GM18517 (cell line): ENCODE measurements around the gene ALDH1A1.

Experiments used
- ATAC-seq: cut with Tn5 transposase; IDR thresholded peaks from one replicate; pipeline ENCODE4 v1.9.1; 2021; ENCODE audit warnings: mild to moderate bottlenecking, moderate library complexity; ENCODE audit not compliant: unreplicated experiment

Gene ALDH1A1

DNA sequence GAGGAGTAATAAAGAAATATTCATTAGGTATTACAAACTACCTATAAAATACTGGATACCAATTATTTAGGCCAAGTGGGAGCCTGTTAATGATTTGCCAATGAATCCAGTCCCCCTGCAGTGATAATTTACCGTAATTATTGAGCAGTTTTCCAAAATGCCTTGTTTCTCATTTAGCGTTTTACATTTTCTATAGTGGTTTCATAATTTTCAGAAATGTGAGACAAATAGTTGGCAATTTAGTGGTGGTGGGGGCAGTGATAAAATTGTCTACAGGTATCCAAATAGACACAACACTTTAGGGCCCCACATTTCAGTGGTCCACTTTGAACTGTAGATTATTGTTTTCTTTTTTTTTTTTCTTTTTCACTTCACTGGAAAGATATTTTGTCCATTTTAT lies 27.3 kb upstream of the ALDH1A1 start:
- no peak for ATAC-seq

DNA sequence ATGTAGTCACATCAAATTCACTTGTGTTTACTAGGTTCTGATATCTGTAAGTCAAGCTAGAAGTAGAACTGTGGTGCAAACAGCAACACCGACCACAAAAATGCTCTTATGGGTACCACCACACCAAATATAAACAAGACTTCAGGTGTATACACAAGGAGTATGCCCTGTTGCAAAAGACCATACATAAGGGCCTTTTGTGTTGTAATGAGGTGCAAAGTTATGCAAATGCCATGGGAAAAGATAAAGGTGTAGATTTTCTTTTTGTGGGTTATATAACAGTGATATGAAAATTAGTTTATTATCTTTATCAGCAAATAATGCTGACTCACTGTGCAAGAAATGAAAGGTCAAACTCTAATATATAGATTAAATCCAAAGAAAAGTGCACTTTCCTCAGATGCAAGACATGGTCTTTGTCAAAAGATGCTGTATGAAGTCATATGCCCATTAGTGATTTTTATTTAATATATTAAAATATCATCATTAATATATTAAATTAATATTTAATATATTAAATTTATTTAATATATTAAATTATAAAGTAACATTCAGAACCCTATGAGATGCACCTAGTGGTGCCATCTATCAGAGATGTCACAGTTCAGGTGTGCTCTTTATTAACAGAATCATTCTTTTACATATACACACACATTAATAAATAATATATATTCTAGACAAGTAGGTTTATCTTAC lies 26.7 kb upstream of the ALDH1A1 start:
- no peak for ATAC-seq

DNA sequence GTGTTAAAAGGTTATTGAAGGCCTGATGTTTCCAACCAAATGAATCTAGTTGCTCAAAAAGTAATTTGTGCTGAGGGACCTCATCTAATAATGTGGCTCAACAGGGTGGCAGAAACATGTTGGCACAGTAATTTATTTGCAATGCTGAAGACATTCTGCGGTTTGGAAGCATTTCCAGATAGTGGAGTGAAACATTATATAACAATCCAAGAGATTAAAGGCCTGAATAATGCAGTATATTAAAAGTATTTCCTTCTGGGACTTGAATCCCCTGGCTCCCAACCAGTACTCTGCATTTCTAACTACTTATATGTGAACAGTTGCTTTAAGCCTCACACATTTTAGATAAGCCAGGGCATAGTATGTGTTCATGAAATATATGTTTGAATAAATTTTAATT lies 25.9 kb upstream of the ALDH1A1 start:
- ATAC-seq: no peak

DNA sequence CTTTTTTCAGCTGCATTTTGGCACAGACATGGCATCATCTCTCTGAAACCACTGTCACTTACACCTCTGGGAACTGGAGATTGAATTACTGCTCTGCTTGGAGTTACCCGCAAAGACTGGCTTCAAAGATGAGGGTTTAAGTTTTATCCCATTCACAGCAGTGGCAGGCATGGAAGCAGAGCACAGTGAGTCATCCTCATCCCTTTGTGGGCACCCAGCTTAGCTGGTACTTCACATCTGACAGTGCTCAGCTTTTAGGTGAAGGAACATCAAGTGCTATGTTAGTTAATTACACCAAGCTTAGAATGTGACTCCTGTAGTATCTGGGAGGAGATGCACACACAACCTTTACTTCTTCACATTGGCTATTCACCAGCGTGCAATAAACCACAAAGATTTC lies 24.8 kb upstream of the ALDH1A1 start:
- ATAC-seq: no peak

DNA sequence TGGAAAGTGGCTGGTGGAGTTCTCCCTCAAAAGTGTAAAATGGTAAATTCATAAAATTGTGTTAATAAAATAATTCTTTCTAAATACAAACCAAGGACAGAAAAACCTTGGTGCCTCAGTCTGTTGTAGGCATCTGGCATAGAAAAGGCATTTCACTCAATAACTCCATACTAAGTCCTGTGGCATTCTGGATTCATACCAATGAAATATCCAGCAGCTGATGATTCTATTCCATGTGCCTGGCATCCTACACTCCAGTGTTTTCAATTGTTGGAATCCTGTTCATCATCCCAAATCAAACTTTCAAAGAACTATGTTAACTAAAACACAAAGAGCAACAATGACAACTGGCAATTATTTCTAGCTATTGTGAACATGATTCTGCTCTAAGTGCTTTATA lies 21.6 kb upstream of the ALDH1A1 start:
- ATAC-seq: no peak

DNA sequence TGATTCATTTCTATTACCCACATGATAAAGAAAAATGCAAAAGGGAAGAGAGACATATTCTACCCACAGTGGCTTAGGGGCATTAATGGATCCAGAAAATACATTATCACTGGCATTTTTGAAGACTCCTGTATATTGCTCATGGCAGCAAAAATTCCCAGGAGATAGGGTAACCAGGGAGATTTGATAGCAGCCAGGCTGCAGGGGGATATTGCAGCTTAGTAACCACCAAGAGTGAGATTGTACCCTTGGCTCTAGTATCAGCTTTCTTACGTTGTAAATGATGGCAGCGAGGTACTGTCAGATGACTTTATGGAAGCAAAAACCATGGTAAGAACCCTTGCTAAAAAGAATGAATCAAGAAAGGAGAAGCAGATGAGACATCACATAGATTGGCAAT lies 19.8 kb upstream of the ALDH1A1 start:
- no peak for ATAC-seq

DNA sequence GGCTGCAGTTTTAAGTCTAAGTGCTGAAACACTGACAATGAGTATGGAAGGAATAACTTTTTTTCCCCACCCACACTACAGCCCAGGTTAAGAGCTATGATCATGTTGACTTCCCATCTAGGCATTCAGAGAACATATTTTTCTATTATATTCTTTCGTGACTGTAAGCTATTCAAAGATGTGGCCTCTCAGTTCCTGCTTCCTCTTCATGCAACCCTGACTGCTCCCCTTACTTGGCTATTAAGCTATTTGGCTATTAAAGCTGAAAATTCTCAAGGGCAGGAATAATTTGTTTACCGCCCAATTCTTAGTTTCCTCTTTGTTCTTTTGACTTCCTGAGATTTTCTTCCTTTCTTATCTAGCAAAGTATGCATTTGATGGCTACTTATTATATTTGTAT lies 18.6 kb upstream of the ALDH1A1 start:
- no peak for ATAC-seq

DNA sequence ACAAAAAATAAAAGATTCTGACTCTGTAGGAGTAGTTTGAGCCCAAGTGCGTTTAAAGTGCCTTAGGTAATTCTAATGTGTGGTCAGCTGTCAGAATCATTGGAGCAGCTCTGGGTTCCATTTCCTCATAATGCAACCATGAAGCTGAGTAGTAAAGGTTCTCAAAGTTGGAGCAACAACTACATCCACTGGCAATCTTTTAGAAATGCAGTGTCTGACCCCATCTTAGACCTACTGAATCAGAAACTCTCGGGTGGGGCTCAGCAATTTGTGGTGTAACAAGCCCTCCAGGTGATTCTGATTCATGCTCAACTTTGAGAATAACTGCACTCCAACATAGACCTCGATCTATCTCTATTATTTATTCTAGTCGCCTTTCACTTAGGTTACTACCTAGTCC lies 7.6 kb upstream of the ALDH1A1 start:
- no peak for ATAC-seq

DNA sequence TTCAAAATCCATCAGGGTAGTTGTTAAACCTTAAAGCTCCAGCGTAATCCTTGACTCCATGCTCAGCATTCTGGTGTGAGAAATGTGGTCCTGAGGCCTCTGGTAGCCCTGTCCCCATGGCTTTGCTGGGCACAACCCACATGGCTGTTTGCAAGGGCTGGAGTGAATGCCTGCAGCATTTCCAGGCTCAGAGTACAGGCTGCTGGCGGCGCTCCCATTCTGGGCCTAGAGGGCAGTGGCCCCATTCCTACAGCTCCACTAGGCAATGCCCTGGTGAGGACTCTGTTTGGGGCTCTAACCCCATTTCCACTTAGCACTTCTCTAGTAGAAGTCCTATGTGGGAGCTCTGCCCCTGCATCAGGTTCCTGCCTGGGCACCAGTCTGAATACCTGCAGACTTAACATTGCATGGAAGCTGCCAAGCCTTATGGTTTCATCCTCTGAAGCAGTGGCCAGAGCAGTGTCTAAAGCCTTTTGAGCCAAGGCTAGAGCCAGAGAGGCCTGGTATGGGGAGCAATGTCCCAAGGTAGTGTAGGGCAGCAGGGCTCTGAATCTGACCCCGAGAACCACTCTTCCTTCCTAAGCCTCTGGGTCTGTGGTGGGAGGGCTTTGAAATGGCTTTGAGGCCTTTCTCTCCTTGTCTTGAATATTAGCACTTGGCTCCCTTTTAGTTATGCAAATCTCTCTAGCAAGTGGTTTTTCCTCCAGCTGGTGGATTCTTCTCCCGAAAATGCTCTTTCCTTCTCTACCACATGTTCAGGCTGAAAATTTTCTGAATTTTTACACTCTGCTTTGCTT lies 5.8 kb upstream of the ALDH1A1 start:
- ATAC-seq: no peak

DNA sequence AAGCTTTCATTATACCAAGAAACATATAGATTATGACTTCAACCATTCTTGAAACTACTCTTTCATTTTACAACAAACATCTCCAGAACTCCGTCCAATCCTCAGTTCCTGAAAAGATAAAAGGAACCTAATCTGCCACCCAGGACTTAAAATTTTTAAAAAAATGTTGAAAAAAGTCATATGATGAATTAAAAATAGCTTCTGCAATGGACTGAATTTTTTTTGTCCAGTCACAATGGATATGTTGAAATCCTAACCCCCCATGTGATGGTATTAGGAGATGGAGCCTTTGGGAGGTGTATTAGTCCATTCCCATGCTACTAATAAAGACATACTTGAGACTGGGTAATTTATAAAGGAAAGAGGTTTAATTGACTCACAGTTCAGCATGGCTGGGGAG lies 2.7 kb upstream of the ALDH1A1 start:
- ATAC-seq: no peak

DNA sequence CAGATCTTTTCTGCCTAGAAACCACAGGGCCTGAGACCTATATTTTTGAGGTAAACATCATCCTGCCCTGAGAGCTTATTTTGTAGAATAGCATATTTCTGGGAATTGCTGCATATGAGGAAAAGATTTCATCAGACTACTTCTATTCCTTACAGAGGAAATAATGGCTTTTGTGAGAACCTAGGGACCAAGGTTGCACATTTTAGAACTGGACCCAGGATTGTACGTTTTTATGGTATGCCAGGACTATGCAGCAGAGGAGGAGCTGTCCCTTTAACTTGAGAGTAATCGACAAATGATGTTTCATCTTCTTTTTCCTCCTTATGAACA lies 2.2 kb upstream of the ALDH1A1 start:
- ATAC-seq: no peak

DNA sequence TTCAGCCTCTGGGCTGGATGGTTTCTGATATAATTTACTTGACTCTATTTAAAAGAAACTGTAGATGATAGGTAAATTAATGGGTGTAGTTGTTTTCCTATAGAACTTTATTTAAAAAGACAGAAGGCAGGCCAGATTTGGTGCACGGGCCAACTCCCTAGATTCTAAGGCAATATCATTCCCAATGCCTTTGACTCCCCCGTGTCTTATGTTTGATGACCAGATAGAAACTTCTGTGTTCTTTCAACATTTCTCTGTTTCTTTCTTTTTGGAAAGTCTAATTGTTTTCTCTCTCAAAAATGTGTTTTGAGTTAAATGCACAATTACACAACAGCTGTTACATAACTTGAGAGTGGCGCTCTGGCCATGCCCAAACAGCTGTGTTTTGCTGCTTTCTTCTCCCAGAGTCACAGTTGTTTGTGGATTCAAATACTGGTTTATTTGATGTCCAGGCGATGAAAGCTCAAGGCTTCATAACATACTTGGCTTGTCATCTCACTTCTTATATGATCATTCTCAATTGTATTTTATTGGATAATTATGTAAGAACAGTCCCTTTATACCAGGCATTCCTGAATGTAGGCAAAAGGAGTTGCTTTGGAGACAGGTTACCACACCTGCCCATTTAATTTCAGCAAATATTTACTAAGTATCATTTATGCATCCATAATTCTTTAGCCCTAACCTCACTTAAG lies 1.7 kb upstream of the ALDH1A1 start:
- no peak for ATAC-seq

DNA sequence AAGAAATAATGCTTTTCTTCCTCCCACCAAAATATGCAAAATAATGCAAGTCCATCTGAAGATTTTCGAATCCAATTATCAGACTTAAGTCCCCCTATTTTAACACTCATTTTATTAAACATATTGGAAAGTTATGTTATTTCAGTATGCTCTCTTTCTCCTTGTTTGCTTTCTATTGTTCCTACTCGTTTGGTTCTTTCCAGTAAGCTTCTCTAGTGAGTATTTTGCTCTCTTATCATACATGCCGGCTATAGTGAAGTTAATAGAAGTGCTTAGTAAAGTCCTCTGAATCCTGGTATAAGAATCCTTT lies 517 bp downstream of the ALDH1A1 start:
- no peak for ATAC-seq

DNA sequence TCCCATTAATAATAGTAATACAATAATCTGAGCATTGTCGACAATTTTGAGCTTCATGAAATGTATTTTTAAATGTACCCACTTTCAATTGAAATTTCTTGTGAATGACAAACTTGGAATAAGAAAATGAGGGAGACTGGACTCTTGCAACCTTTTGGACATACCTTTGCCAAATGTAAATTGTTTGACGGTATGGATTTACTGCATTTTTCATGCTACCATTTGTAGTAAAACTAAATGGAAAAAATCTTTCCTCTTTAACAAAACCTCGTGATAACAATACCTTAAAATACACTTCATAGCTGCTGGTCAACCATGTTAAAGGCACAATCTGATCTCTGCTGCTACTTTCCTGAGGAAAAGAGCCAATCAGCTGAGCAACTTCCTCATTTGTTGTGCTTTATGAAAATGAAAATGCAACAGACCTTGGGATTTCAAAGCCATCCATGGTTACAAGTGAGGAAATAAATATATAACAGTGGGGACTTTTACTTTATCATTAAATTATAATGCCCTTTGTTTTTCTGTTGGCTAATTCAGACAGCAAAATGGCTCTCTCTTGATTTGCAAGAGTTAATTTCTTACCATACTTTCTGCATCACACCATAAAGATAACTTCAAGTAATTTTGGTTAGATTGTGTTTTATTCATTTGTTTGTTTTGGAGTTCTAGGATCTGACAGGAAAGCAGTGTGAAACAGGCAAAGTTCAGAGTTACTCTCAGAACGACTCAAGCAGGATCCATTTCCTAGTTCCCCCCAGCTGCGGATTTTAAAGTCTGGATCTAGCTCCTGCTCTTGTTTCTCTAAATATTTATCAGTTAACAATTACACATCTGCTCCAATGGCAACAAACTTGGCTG lies 1.1 kb downstream of the ALDH1A1 start:
- ATAC-seq: no peak

DNA sequence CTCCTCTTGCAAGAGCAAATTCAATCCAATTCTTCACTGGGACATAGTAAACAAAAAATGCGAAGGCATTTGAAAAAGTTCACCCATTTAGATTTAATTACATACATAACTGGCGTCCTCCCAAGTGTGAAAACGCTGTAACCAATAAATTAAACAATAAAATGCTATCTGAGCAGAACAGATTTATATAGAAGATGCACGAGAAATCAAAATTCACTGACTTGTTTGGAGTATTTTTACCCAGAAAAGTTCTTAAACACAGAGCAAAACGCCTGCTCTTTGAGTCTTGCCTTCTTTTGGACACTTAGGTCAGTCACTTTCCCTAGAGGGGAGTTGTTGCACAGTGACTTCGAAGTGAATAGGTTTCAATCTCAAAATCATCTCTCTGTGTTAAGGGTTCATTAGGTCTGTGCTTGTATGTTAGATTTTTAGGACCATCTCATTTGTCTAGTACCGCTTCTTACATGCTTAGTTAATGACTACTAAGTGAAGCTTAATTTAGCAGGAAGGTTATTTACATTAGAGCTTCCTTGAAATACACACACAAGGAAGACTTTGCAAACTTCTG lies 1.9 kb downstream of the ALDH1A1 start:
- no peak for ATAC-seq

DNA sequence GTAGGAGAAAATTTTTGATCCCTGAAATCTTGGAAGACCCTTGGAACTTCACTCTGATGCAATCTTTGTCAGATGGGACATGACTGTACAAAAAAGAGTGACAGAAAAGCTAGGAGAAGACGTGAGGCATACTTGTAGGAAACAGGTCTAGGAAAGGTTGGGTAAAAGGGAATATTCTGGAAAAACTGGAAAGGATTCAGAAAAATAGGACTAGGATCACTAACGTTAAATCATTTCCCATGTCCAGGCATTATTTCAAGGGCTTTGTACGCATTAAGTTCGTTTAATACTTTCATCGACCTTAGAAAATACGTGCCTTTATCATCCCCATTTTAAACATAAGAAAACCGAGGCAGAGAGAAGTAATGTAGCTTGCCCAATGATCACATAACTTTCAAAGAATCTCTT lies 2.9 kb downstream of the ALDH1A1 start:
- ATAC-seq: no peak

DNA sequence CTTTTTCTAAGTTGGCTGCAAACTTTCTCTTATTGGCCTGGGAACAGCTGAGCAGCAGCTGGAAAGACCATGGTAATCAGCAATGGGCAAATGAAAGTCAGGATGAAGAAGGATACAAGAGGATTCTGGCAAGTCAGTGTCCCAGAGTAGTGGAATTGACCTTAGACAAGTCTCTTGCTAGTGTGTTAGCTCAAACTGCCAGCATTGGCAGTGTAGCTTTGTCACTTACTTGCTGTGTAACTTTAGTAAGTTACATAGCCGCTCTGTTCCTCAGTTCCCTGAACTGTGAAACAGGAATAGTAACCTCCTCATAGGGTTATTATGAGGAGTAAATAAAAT lies 3.6 kb downstream of the ALDH1A1 start:
- ATAC-seq: no peak

DNA sequence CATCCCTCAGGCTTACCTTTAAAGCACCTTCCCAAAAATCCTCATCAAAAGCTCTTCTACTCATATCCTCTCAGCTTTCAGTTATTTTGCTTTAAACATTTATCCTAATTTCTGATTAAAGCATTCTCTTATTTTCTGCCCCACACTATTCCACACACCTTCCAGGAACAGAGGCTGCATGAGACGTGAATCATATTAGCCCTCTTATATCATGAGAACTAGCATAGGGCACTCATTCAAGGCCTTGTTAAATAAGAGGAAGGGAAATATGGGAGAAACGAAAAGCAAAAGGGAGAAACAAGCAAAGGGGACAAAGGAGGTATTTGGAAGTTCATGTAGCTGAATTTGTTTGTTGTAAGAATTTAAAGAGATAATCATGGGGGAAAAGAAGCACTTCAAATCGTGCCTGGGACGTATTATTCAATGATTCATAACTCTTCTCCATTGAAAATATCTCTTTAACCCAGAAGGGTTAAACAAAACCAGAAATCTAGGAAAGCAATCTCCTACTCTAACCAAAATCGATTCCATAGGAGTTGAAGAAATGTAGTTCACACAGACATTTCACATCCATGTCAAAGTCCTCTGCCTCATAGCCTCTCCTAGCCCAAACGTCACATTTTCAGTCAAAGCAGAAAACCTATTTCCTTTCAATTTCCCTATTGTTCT lies 4.1 kb downstream of the ALDH1A1 start:
- ATAC-seq: no peak

DNA sequence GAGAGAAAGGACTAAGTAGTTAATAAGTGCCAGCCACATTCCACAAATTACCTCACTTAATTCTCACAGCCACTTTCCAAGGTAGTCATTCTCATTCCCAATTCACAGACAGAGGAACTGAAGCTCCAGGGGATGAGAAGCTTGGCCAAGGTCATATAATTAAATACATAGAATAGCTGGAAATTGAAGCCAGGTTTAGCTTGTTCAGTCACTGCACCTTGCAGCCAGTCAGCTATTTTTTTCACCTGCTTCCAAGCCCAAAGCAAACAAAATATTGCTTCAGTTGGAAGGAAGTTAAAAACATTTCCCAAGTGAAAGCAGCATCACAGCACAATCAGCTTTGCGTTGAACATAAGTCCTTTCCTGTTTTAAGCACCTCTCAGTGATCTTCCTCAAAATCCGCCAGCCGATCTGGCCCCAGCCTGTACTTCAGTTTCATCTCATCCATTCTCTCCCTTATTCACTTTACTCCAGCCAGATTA lies 4.8 kb downstream of the ALDH1A1 start:
- no peak for ATAC-seq

DNA sequence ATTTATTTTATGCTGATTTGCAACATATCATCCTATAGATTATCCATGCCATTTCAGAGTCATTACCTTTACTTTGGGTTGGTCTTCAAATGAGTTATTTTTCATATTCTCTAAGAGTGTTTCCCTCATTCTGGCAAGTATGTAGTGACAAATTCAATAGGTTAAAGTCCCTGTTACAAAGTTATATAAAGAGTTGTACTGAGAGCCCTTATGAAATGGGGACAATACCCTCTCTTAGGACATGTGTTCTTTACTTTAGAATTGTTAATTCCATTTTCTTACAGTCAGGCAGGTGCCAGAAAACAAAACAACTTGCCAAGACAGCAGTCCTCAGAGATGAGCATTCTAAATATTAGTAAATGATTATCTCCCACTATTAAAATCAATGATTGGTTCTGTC lies 6.0 kb downstream of the ALDH1A1 start:
- no peak for ATAC-seq

DNA sequence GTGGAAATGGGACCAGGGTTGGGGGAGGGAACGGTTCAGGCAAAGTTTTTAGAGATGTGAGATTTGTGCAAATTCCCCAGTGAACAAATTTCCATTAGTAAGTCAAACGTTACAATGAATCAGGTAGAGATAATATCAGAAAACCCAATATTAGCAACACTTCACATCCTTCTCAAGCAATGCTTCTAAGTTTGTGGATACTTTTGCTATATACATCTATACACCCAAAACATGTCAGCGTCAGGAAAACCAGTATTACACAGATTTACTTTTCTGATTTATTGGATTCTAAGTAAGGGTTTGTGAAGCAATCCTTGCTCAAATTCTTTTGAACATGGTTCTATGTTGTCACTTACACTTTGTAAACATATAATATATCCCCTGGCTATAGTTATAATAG lies 6.5 kb downstream of the ALDH1A1 start:
- ATAC-seq: no peak
